Activated gamma-delta T cell treated with Interleukin-2 at 50 U/mL for 16 hours (primary cell): ENCODE results near the gene NUP93.
"Not testable (repeated sequence)": the region's sequence is repeated elsewhere in the genome, so short reads cannot be mapped to it uniquely, and the experiment has no call there.

ENCODE experiments used
- DNase-seq: peaks from one replicate; pipeline ENCODE4 v3.0.0-alpha.2; 2020

The NUP93 gene

GRCh38 chr16:56783344-56783743, 53.4 kb downstream of the NUP93 start:
- DNase-seq: no peak

GRCh38 chr16:56785317-56785716, 55.4 kb downstream of the NUP93 start:
- no peak for DNase-seq

- no peak for DNase-seq
Measured at GRCh38 chr16:56787167-56787566, 57.2 kb downstream of the NUP93 start.

GRCh38 chr16:56788435-56788834, 58.5 kb downstream of the NUP93 start:
- DNase-seq: no peak

GRCh38 chr16:56789360-56789759, 59.4 kb downstream of the NUP93 start:
- peak; percentile 7 for DNase-seq

- DNase-seq: no peak
Measured at GRCh38 chr16:56792967-56793366, 63.0 kb downstream of the NUP93 start.

- no peak for DNase-seq
Measured at GRCh38 chr16:56793492-56793891, 63.6 kb downstream of the NUP93 start.

GRCh38 chr16:56795011-56795410, 65.1 kb downstream of the NUP93 start:
- no peak for DNase-seq

- DNase-seq: not testable (repeated sequence)
Measured at GRCh38 chr16:56797038-56797437, 67.1 kb downstream of the NUP93 start.

GRCh38 chr16:56797861-56798260, 67.9 kb downstream of the NUP93 start:
- no peak for DNase-seq

GRCh38 chr16:56798955-56799354, 69.0 kb downstream of the NUP93 start:
- no peak for DNase-seq

GRCh38 chr16:56800355-56800754, 70.4 kb downstream of the NUP93 start:
- no peak for DNase-seq

- DNase-seq: no peak
Measured at GRCh38 chr16:56801762-56802161, 71.8 kb downstream of the NUP93 start.

- no peak for DNase-seq
Measured at GRCh38 chr16:56807011-56807675, 77.2 kb downstream of the NUP93 start.

GRCh38 chr16:56807676-56808067, 77.7 kb downstream of the NUP93 start:
- not testable (repeated sequence) for DNase-seq

GRCh38 chr16:56810954-56811353, 81.0 kb downstream of the NUP93 start:
- DNase-seq: no peak

- not testable (repeated sequence) for DNase-seq
Measured at GRCh38 chr16:56811602-56812001, 81.7 kb downstream of the NUP93 start.

GRCh38 chr16:56812884-56813283, 83.0 kb downstream of the NUP93 start:
- no peak for DNase-seq

- DNase-seq: no peak
Measured at GRCh38 chr16:56814537-56815432, 84.9 kb downstream of the NUP93 start.

- no peak for DNase-seq
Measured at GRCh38 chr16:56815721-56816120, 85.8 kb downstream of the NUP93 start.

- DNase-seq: no peak
Measured at GRCh38 chr16:56817056-56817455, 87.1 kb downstream of the NUP93 start.

- no peak for DNase-seq
Measured at GRCh38 chr16:56817938-56818337, 88.0 kb downstream of the NUP93 start.

GRCh38 chr16:56823081-56823733, 93.3 kb downstream of the NUP93 start:
- no peak for DNase-seq

GRCh38 chr16:56824331-56824730, 94.4 kb downstream of the NUP93 start:
- no peak for DNase-seq
